ENCODE results near the gene ZNF677.
"Not testable (repeated sequence)": the region's sequence is repeated elsewhere in the genome, so short reads cannot be mapped to it uniquely, and the experiment has no call there.

The ZNF677 gene

GRCh38 chr19:53254411-53255341 lies at the start of gene ZNF677:
Gene ZNF677 (minus strand): TSS chr19:53254873. CDS start chr19:53251550, 3,323 bp downstream.
- DNase-seq (ENCODE audit: low spot score), result peak; percentile 80

- DNase-seq (ENCODE audit: low spot score), result not testable (repeated sequence)
These were observed 46.7 kb upstream of the ZNF677 start for GRCh38 chr19:53301341-53301740.

- no peak for DNase-seq (ENCODE audit: low spot score)
These were observed 40.2 kb upstream of the ZNF677 start for GRCh38 chr19:53294786-53295441.

- no peak for DNase-seq (ENCODE audit: low spot score)
These were observed 36.3 kb upstream of the ZNF677 start for GRCh38 chr19:53290758-53291549.

- DNase-seq (ENCODE audit: low spot score), result no peak
These were observed 30.4 kb upstream of the ZNF677 start for GRCh38 chr19:53285087-53285486.

GRCh38 chr19:53281947-53282346 lies 27.3 kb upstream of the ZNF677 start:
- DNase-seq (ENCODE audit: low spot score), result not testable (repeated sequence)

- no peak for DNase-seq (ENCODE audit: low spot score)
These were observed 20.8 kb upstream of the ZNF677 start for GRCh38 chr19:53275480-53275879.

- no peak for DNase-seq (ENCODE audit: low spot score)
These were observed 17.4 kb upstream of the ZNF677 start for GRCh38 chr19:53272044-53272443.

GRCh38 chr19:53269861-53270260 lies 15.2 kb upstream of the ZNF677 start:
- not testable (repeated sequence) for DNase-seq (ENCODE audit: low spot score)

- not testable (repeated sequence) for DNase-seq (ENCODE audit: low spot score)
These were observed 12.9 kb upstream of the ZNF677 start, which contains the start of gene VN1R4 for GRCh38 chr19:53267623-53268022. Gene VN1R4 (minus strand): TSS chr19:53267723. CDS start chr19:53267665, 58 bp downstream.

GRCh38 chr19:53257715-53258342 lies 3.2 kb upstream of the ZNF677 start, which contains the start of gene VN1R2:
Gene VN1R2 (plus strand): TSS chr19:53258292. CDS start chr19:53258376, 84 bp downstream.
- DNase-seq (ENCODE audit: low spot score), result not testable (repeated sequence)

GRCh38 chr19:53246498-53246897 lies 8.2 kb downstream of the ZNF677 start:
- no peak for DNase-seq (ENCODE audit: low spot score)

- no peak for DNase-seq (ENCODE audit: low spot score)
These were observed 17.4 kb downstream of the ZNF677 start for GRCh38 chr19:53237114-53237777.

- DNase-seq (ENCODE audit: low spot score), result no peak
These were observed 30.1 kb downstream of the ZNF677 start for GRCh38 chr19:53224606-53225005.

- DNase-seq (ENCODE audit: low spot score), result not testable (repeated sequence)
These were observed 32.0 kb downstream of the ZNF677 start for GRCh38 chr19:53222716-53223115.

- DNase-seq (ENCODE audit: low spot score), result no peak
These were observed 41.9 kb downstream of the ZNF677 start for GRCh38 chr19:53212703-53213320.

- DNase-seq (ENCODE audit: low spot score), result not testable (repeated sequence)
These were observed 43.1 kb downstream of the ZNF677 start for GRCh38 chr19:53211554-53211953.

- peak; percentile 96 for DNase-seq (ENCODE audit: low spot score)
These were observed 57.8 kb downstream of the ZNF677 start for GRCh38 chr19:53196777-53197396.

- DNase-seq (ENCODE audit: low spot score), result peak; percentile 81
These were observed 59.3 kb downstream of the ZNF677 start for GRCh38 chr19:53195265-53195903.

Data from CD4-positive, alpha-beta T cell treated with Interleukin-15 for 4 hours (primary cell).